ENCODE results near the gene PGAM5. TPM values are rescaled to one million over a fixed set of nuclear protein-coding genes. Genes with fewer than 3 reads are reported as not detected.

PGAM5 gene
- polyA plus RNA-seq, 3 donors, result 7.0 to 10.3 (median 9.6) TPM

GRCh38 chr12:132765361-132765760, 54.7 kb downstream of the PGAM5 start:
- Mint-ChIP-seq H3K4me1 (peaks cover 64% of the 10 kb centered on the region), H3K4me3 (no peak overlapping the region), H3K27me3 (ENCODE audit: low read depth in 3 of 3) (peaks cover 0 to 2% (median 0%) of the 10 kb centered on the region in 3 donors), H3K27ac (peak overlapping the region in 2 of 7 donors; percentile 62 to 87), H3K36me3 (no peaks in the 10 kb centered on the region), H3K9me3 (peaks cover 0 to 2% (median 0%) of the 10 kb centered on the region in 7 donors)
- Histone ChIP-seq H3K9ac (ENCODE audit: insufficient read depth, low read length, poor library complexity, severe bottlenecking) (no peak overlapping the region), H3K79me2 (ENCODE audit: insufficient read depth, low read length) (peaks cover 33% of the 10 kb centered on the region), H3K36me3 (replicated peaks in 1 of 2; ENCODE audit: control insufficient read depth in 1 of 2, insufficient read depth in 2 of 2, low read length in 2 of 2) (no peaks in the 10 kb centered on the region), H3K9me3 (replicated peaks in 1 of 2; ENCODE audit: control insufficient read depth in 1 of 2, insufficient read depth in 1 of 2, low read length in 2 of 2) (no peaks in the 10 kb centered on the region), H3K4me2 (replicated peaks; ENCODE audit: extremely low read depth, low read length, poor library complexity, severe bottlenecking) (no peak overlapping the region), H3K4me1 (ENCODE audit: control insufficient read depth in 1 of 2, insufficient read depth in 2 of 2, low read length in 2 of 2) (peaks cover 63 to 76% of the 10 kb centered on the region in 2 donors), H3K27me3 (ENCODE audit: control insufficient read depth in 2 of 2, insufficient read depth in 2 of 2, low read length in 2 of 2) (no peaks in the 10 kb centered on the region), H4K20me1 (ENCODE audit: insufficient read depth, low read length) (peaks cover 4% of the 10 kb centered on the region), H3K4me3 (replicated peaks in 1 of 3; ENCODE audit: low read depth in 2 of 3, low read length in 3 of 3) (no peak overlapping the region), H3K27ac (ENCODE audit: low read depth in 1 of 2, low read length in 2 of 2) (no peak overlapping the region), H2AFZ (ENCODE audit: insufficient read depth, low read depth, low read length, poor library complexity, severe bottlenecking) (no peak overlapping the region)
- intact Hi-C loops (cut with micrococcal nuclease), result loop anchor here in 1 of 2 donors (5.0 to 10.0 kb wide), 2 partner anchors 62 to 119 kb away; partner anchors contain the start of genes CHFR and GOLGA3
- 1% methylated on average over 7 of the region's 11 CpGs for WGBS (ENCODE audit: insufficient coverage)
- DNase-seq, result no peak
- TF ChIP-seq CTCF (IDR thresholded peaks at IDR 0.05), result no peak

- Mint-ChIP-seq H3K27ac (peak overlapping the region; percentile 44 to 92 (median 85)), H3K36me3 (peaks cover 0 to 5% of the 10 kb centered on the region in 2 donors), H3K9me3 (peaks cover 0 to 2% (median 0%) of the 10 kb centered on the region in 7 donors), H3K4me3 (peak overlapping the region; percentile 72 to 90), H3K27me3 (ENCODE audit: low read depth in 3 of 3) (peaks cover 0 to 3% (median 2%) of the 10 kb centered on the region in 3 donors), H3K4me1 (peaks cover 67% of the 10 kb centered on the region)
- peak overlapping the region; percentile 40 for H3K9ac ChIP-seq (ENCODE audit: insufficient read depth, low read length, poor library complexity, severe bottlenecking)
- H3K36me3 ChIP-seq (replicated peaks in 1 of 2; ENCODE audit: control insufficient read depth in 1 of 2, insufficient read depth in 2 of 2, low read length in 2 of 2), result no peaks in the 10 kb centered on the region
- peak in 2 of 3 donors; percentile 44 to 54 for DNase-seq
- H3K9me3 ChIP-seq (replicated peaks in 1 of 2; ENCODE audit: control insufficient read depth in 1 of 2, insufficient read depth in 1 of 2, low read length in 2 of 2), result no peaks in the 10 kb centered on the region
- H3K27ac ChIP-seq (ENCODE audit: low read depth in 1 of 2, low read length in 2 of 2), result peak overlapping the region; percentile 57 to 70
- peaks cover 27% of the 10 kb centered on the region for H3K79me2 ChIP-seq (ENCODE audit: insufficient read depth, low read length)
- no peak for TF ChIP-seq CTCF (IDR thresholded peaks at IDR 0.05)
- H4K20me1 ChIP-seq (ENCODE audit: insufficient read depth, low read length), result no peaks in the 10 kb centered on the region
- H3K27me3 ChIP-seq (ENCODE audit: control insufficient read depth in 2 of 2, insufficient read depth in 2 of 2, low read length in 2 of 2), result no peaks in the 10 kb centered on the region
- H2AFZ ChIP-seq (ENCODE audit: insufficient read depth, low read depth, low read length, poor library complexity, severe bottlenecking), result peak overlapping the region; percentile 86
- H3K4me1 ChIP-seq (ENCODE audit: control insufficient read depth in 1 of 2, insufficient read depth in 2 of 2, low read length in 2 of 2), result peaks cover 66 to 79% of the 10 kb centered on the region in 2 donors
- intact Hi-C loops (cut with micrococcal nuclease), result loop anchor here in 1 of 2 donors (5.0 to 10.0 kb wide), 2 partner anchors 61 to 118 kb away; partner anchors contain the start of genes CHFR and GOLGA3
- H3K4me2 ChIP-seq (replicated peaks; ENCODE audit: extremely low read depth, low read length, poor library complexity, severe bottlenecking), result peak overlapping the region; percentile 66
- peak overlapping the region; percentile 5 to 68 (median 28) for H3K4me3 ChIP-seq (replicated peaks in 1 of 3; ENCODE audit: low read depth in 2 of 3, low read length in 3 of 3)
- WGBS (ENCODE audit: insufficient coverage), result 15% methylated on average over 15 of the region's 27 CpGs
These were observed 55.9 kb downstream of the PGAM5 start for GRCh38 chr12:132766380-132767085.

All from CD14-positive monocyte (primary cell).